ENCODE data around the gene PRKCH.

The PRKCH gene

GRCh38 chr14:61280092-61280525 is 41.3 kb upstream of the PRKCH start:
- Histone ChIP-seq H3K4me2 (ENCODE audit: low read length) (no peak overlapping the region), H3K9ac (ENCODE audit: low read length) (no peak overlapping the region), H3K4me1 (ENCODE audit: low read length) (no peaks in the 10 kb centered on the region), H3K27me3 (ENCODE audit: low read depth, low read length) (peaks cover 21% of the 10 kb centered on the region), H3K4me3 (ENCODE audit: low read length) (no peak overlapping the region), H3K79me2 (ENCODE audit: low read length) (no peaks in the 10 kb centered on the region), H4K20me1 (ENCODE audit: insufficient read depth, low read length) (no peaks in the 10 kb centered on the region), H2AFZ (ENCODE audit: low read depth, low read length) (no peak overlapping the region), H3K27ac (ENCODE audit: low read length) (no peak overlapping the region), H3K9me3 (ENCODE audit: insufficient read depth, low read length) (no peaks in the 10 kb centered on the region), H3K36me3 (replicated peaks; ENCODE audit: low read depth, low read length) (no peaks in the 10 kb centered on the region)
- TF ChIP-seq EZH2phosphoT487 (IDR thresholded peaks at IDR 0.05; ENCODE audit: low read depth) (no peak), CTCF (IDR thresholded peaks at IDR 0.05; ENCODE audit: low read depth, low read length) (no peak)

GRCh38 chr14:61280526-61281185 is 40.7 kb upstream of the PRKCH start:
- no peaks in the 10 kb centered on the region for H4K20me1 ChIP-seq (ENCODE audit: insufficient read depth, low read length)
- H2AFZ ChIP-seq (ENCODE audit: low read depth, low read length): no peak overlapping the region
- no peaks in the 10 kb centered on the region for H3K4me1 ChIP-seq (ENCODE audit: low read length)
- peaks cover 23% of the 10 kb centered on the region for H3K27me3 ChIP-seq (ENCODE audit: low read depth, low read length)
- H3K4me3 ChIP-seq (ENCODE audit: low read length): no peak overlapping the region
- H3K9me3 ChIP-seq (ENCODE audit: insufficient read depth, low read length): no peaks in the 10 kb centered on the region
- H3K36me3 ChIP-seq (replicated peaks; ENCODE audit: low read depth, low read length): no peaks in the 10 kb centered on the region
- no peak overlapping the region for H3K4me2 ChIP-seq (ENCODE audit: low read length)
- no peaks in the 10 kb centered on the region for H3K79me2 ChIP-seq (ENCODE audit: low read length)
- TF ChIP-seq EZH2phosphoT487 (IDR thresholded peaks at IDR 0.05; ENCODE audit: low read depth) (no peak), CTCF (IDR thresholded peaks at IDR 0.05; ENCODE audit: low read depth, low read length) (no peak)
- H3K9ac ChIP-seq (ENCODE audit: low read length): no peak overlapping the region
- no peak overlapping the region for H3K27ac ChIP-seq (ENCODE audit: low read length)

- no peak within 1 kb of the TSS for H3K9ac ChIP-seq (ENCODE audit: low read length)
- H3K9me3 ChIP-seq (ENCODE audit: insufficient read depth, low read length): no peaks in the 10 kb centered on the region
- no peak within 1 kb of the TSS for H3K4me2 ChIP-seq (ENCODE audit: low read length)
- H4K20me1 ChIP-seq (ENCODE audit: insufficient read depth, low read length): no peaks in the 10 kb centered on the region
- no peaks in the 10 kb centered on the region for H3K4me1 ChIP-seq (ENCODE audit: low read length)
- no peak for TF ChIP-seq EZH2phosphoT487 (IDR thresholded peaks at IDR 0.05; ENCODE audit: low read depth)
- no peak for TF ChIP-seq CTCF (IDR thresholded peaks at IDR 0.05; ENCODE audit: low read depth, low read length)
- no peak within 1 kb of the TSS for H3K27ac ChIP-seq (ENCODE audit: low read length)
- no peak within 1 kb of the TSS for H3K4me3 ChIP-seq (ENCODE audit: low read length)
- H3K79me2 ChIP-seq (ENCODE audit: low read length): no peaks in the 10 kb centered on the region
- H3K27me3 ChIP-seq (ENCODE audit: low read depth, low read length): peaks cover 26% of the 10 kb centered on the region
- H2AFZ ChIP-seq (ENCODE audit: low read depth, low read length): no peak within 1 kb of the TSS
- H3K36me3 ChIP-seq (replicated peaks; ENCODE audit: low read depth, low read length): no peaks in the 10 kb centered on the region
These were observed 40.0 kb upstream of the PRKCH start, which contains the start of gene TMEM30B for GRCh38 chr14:61281186-61281947. Gene TMEM30B, minus strand, starts transcription at chr14:61281338. Its CDS starts 191 bp downstream, at chr14:61281147.

- no peak for TF ChIP-seq EZH2phosphoT487 (IDR thresholded peaks at IDR 0.05; ENCODE audit: low read depth)
- H2AFZ ChIP-seq (ENCODE audit: low read depth, low read length): no peak overlapping the region
- no peaks in the 10 kb centered on the region for H4K20me1 ChIP-seq (ENCODE audit: insufficient read depth, low read length)
- H3K27me3 ChIP-seq (ENCODE audit: low read depth, low read length): peaks cover 26% of the 10 kb centered on the region
- H3K4me3 ChIP-seq (ENCODE audit: low read length): no peak overlapping the region
- no peaks in the 10 kb centered on the region for H3K9me3 ChIP-seq (ENCODE audit: insufficient read depth, low read length)
- H3K4me2 ChIP-seq (ENCODE audit: low read length): no peak overlapping the region
- no peaks in the 10 kb centered on the region for H3K79me2 ChIP-seq (ENCODE audit: low read length)
- H3K36me3 ChIP-seq (replicated peaks; ENCODE audit: low read depth, low read length): no peaks in the 10 kb centered on the region
- no peak overlapping the region for H3K9ac ChIP-seq (ENCODE audit: low read length)
- H3K4me1 ChIP-seq (ENCODE audit: low read length): no peaks in the 10 kb centered on the region
- H3K27ac ChIP-seq (ENCODE audit: low read length): no peak overlapping the region
These were observed 39.5 kb upstream of the PRKCH start for GRCh38 chr14:61281948-61282275.
